KG1 (cell line): Measurements from ENCODE around the gene OPCML.

ENCODE experiments used
- DNase-seq: peaks from one replicate; lab custom pipeline; 2025; lab: John Stamatoyannopoulos, UW

Gene OPCML

DNA sequence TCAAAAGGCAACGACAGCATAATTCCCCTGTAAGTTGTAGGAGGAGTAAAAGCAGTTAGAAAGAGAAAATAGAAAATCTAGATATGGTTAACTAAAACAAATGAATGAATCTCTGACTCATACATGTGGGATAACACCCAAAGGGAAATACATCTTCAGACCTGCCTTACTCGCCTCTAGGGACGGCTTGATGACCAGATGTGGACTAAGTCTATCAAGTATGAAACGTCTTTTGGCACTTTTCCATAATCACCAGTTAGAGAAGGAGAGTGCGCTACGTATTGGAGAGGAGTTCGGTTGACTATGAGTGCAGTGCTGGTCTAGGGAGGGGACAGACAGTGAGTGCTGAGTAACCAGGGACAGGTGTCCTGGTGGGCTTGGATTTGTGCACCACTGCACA is 459.9 kb downstream of the OPCML start:
- no peak for DNase-seq

DNA sequence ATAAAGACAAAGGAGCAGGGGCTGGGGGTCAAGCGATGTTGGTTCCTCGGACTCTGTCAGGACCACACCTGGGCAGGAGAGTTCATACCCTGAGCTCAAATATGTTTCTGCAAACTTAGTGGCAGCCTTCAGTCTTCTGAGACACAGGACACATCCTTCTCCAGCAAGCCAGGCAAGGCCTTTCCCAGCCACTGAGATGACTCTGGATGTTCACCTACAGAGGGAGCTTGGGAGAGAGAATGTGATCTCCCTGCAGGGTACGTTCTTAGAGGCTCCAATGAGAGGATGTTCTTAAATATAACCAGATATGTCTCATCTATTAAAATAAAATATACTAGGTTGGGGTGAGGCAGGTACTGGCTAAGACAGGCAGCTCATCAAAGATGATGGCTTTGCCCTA is 461.5 kb downstream of the OPCML start:
- no peak for DNase-seq

DNA sequence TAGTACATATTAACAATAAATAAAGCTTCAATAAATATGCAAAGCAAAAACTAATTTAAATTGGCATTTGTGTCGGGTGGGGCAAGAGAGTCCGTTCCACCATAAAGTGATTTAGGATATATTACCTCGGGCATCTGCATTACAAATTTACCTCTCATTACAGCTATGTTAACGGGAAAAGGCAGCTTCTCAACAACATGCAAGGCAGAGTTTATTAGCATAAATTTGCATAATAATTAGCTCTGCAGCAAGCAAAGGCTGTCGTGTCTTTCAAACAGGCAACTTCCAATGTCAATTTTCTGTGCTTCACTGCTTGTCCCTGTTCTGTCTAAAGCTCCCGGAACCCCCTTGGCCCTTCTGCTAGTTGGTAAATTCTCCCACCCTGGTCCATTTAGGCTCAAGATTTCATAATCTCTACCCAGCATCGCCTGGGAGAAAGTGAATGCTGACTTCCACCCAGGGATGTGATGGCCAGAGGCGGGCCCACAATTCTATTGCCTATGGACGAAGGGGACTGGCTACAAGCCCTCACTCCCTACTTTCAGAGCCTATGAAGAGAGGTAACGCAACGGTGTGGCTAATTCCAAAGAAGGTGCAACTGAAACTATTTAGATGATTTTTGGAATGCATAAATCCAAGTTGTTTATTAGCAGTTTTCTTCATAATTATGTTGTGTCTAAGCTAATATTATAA is 462.1 kb downstream of the OPCML start:
- DNase-seq = no peak

GRCh38 chr11:133065847-133066485 is 466.3 kb downstream of the OPCML start:
- no peak for DNase-seq

DNA sequence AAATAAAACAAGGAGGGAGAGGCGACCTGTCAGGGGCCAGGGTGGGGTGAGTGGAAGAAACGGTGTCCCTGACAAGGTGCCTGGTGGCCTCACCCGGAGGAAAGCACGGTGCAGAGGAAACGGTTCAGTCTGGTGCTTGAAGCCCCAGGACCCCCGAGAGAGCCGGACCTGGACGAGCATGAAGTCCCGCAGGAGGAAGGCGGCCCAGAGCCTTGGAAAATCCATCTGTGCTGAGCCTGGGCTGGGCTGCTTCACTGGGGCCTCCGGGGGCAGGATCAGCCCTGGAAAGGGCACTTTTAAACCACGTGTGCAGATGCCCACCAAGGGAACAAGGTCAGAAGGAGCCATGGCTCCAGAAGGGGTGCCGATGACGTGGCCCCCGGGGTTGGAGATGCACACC is 467.3 kb downstream of the OPCML start:
- DNase-seq = no peak

DNA sequence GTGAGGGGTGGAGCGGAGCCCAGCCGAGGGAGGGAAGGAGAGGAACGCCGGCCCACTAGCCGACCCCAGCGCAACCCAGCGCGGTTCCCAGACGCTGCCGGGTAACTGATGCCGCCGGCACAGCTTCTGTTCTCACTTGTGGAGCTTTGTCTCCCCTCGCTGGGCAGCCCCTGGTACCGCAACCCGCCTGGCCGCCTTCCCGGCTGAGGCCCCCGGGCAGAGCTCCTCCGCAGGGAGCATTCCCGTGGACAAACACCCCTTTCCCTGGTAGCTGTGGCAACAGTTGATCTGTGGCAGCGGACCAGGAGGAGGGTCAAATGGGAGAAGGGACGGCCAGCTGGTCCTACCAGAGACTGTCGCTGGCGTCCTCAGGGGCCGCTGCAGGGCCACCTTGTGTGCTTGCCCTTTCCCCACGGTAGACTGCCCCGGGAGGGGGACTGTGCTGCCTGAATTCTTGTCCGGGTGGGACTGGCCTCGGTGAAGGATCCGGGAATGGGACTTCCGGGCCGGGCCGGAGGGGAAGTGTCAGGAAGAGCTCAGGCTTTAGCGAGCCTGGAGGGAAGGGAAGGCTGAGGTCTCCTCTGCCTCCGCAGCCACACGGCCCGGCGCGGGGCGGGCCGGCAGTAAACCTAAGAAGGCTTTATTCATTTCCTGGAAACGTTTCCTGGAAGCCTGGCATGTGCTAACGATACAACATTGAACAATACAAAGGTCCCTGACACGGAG is 468.0 kb downstream of the OPCML start:
- DNase-seq = peak; percentile 10

DNA sequence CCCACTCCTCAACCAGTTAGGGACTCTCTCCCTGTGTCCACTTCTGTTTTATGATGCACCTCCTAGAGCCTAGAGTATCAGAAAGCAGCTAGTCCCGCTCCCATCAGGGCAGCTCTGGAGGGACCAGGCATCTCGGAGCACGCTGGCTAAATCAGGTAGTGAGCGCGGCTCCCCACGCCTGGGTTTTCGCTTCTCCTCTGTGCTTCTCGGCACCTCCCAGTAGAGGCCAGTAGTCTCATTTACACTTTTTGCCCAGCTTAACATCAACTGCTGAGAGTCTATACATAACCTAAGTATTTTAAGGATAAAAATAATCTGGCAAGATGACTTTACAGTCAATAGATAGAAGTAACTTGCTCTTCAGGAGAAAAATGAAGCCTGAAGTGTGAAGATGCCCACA is 473.8 kb downstream of the OPCML start:
- no peak for DNase-seq

DNA sequence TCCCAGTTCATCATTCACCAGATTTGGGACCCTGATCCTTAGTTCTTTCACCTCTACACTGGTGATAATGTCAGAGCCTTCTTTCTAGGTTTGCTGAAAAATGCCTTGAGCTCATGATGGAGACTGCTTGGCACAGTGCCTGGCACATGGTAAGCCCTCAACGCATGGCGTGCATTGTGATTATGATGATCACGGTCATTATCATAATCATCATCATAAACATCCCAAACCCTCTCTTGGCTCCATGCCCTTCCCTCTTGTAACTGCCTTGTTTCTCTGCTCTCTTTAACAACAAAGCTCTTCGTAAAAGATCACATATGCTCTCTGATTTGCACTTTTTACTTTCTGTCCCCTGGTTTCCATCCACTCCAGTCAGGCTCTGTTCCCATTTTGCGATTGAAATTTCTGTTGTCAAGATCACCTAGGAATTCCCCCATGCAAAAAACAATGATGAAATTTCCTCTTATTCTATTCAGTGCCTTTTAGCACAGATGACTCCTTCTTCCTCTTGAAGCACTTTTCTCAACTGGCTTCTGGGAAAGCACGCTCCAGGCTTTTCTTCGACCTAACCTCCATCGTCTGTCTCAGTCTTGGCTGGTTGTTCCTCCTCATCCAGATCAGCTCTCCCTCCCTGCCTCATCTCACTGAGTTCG is 479.1 kb downstream of the OPCML start:
- DNase-seq = no peak

GRCh38 chr11:133052537-133052936 is 479.8 kb downstream of the OPCML start:
- DNase-seq = no peak

- DNase-seq = no peak
Observed at GRCh38 chr11:133049244-133050019, 482.9 kb downstream of the OPCML start.

DNA sequence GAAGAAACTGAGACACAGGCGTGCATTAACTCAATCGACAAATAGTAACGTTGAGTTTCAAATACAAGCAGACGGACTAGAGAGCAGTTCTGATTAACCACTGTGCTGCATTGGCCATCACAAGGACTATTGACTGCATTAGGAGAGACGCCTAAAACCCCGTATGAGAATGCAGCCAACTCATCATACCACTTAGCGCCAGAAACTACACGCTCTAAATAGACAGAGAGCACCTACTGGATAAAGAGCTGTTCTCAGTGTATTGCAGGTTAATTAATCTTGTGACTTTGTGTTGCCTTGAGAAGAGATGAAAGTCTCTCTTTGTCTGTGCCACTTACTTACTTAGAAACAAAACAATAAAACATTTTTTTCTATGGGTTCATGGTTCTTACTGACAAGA is 484.0 kb downstream of the OPCML start:
- DNase-seq = no peak

DNA sequence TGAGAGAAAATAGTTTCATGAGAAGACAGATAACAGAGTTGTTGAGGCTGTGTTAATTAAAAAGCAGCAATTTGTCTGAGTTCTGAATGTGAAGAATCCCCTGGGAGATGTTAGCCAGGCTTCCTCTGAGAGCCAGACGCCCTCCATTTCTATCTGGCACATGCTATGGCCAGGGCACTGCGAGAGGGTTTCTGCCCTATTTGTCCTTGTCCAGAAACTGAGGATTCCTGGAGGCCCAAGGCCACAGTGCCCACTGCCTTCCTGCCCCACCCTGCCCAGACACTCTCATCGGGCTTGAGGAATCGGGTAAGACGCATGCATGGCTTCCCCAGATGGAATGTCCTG is 484.6 kb downstream of the OPCML start:
- DNase-seq = no peak

DNA sequence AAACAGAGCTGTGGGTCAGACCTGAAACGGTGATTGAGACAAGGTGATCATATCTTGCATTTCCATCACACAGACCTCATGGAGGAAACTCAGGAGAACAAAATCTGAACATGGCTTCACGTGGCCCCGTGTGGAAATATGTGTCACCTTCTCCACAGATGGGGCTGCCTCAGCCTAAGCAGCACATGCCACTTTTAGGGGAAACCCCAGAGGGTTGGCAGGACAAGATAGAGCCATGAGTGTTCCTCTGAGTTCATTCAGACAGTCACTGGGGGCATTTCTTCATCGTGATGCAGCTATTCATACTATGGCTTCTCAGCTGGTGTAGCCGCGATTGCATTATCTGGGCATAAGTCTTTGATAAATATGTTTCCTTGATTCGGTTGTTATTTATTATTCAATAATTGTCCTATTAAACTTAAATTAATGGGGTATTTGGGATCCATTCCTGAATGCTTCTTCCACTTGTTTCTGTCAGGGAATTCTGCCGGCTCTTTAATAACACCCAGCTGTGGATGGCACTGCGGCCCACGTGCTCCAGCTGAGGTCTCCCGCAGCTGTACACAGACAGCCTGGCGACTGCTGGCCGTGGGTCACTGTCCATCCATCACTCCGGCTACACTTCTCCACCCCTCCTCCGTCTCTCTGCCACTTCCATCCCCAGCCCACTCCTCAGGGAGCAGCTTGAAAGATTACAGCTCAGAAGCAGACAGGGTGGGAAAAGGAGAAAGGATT is 485.1 kb downstream of the OPCML start:
- DNase-seq = no peak

GRCh38 chr11:133046252-133046651 is 486.0 kb downstream of the OPCML start:
- DNase-seq = no peak

DNA sequence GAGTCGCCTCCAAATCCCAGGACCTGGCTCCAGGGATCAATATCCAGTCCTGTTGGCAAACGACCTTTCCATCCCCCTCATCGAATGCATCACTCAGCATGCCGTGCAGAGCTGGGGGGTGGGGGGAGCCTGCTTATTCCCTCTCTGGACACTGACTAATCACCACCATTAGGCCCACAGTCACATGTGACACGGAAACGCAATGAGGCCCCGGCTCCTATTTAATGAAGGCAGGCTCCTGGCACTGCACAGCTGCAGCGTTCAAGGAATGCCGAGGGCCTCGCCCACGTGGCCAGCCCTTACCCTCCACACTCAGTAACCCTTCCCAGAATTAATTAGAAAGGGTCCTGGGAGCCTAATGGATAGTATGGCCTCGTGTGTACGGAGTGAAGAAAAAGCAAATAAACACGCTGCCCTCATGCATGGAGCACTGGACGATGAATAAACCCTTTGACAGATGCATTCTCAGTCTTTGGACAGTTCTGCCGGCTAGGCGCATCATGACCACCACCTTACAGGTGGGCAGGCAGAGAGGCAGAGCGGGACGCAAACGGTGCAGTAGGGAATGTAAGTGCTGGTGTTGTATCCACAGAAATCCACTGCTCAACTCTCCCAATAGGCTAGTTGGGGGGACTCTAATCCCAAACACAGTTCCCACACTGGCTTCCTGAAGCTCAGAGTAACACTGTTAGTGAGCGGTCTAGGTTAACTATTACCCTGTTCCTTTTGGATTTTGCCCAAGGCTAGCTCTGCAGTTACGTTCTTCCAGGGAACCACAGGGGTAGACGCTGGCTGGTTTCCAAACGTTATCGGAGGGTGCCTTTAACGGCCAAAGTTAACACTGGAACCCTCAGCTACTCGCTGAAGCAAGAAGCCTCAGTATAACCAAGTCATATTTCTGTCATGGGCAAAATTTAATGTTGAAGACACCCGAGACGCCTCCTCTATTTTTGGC is 490.1 kb downstream of the OPCML start:
- no peak for DNase-seq

- DNase-seq = no peak
Observed at GRCh38 chr11:133041181-133041580, 491.1 kb downstream of the OPCML start.

DNA sequence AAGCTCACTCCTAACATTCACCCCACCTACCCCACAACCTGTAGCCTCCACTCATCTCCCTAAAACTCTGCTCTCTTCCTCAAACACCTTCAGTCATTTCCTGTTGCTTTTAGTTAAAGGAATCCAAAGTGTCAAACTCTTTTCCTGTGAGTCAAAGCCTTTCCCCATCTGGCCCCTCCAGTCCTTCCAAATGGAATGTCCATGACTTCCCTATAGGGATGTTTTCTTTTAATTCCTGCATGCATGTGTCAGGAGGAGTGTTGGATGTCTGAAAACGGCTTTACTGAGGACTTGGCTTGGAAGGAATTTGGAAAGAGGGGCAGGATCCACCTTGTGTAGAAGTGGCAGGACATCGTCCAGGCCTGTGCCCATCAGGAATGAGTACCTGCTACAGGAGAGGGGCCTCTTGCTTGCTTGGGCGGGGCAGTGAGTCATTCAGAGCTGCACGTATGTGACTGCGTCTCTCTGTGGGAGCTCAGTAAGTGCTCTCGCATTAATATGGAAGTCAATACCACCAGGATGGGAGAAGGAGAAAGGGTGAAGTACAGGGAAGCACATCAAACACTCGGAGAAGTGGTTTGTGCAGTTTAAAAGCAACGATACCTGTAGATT is 491.9 kb downstream of the OPCML start:
- DNase-seq = no peak

DNA sequence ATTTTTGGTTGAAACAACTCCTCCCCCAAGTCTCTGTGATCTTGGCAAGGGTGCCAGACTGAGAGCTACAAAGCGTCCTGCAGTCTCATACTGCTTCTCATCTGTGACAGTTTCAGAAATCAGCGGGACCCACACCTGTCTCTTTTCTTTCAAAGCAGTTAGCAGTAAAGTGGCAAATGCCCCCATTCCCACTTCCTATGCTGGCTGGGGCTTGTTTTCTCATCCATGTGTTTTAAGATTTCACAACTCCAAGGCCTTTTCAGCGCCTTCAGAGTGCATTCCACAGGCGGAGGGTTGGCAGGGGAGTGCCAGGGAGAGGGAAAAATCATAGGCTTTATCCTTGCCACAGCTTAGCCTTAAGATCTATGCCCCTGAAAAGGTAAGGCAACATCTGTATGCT is 493.5 kb downstream of the OPCML start:
- no peak for DNase-seq

DNA sequence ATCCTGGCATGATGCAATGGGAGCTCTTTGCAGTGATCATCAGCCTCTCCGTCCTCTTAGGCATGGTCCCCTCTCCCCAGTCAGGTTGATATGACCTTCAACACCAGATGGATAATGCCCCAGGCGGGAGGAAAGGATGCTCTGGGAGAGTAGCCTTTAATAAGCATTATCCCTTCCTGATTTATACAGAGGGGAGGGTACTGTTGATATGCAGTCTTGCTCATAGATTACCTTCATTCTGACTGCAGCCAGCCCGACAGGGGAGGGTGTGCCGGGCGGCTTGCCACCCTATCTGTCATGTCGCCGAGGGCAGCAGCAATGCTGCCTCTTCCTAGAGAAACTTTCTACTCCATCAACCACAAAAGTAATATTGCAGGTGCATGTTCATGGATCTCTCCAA is 497.4 kb downstream of the OPCML start:
- DNase-seq = no peak

- DNase-seq = no peak
Observed at GRCh38 chr11:133029107-133029506, 503.2 kb downstream of the OPCML start.
